NCI-H748 (cell line): ENCODE data around the gene PEX26.
"Not testable (repeated sequence)": the region's sequence is repeated elsewhere in the genome, so short reads cannot be mapped to it uniquely, and the experiment has no call there.

Source experiments
- DNase-seq: peaks from one replicate; lab custom pipeline; 2025; ENCODE audit not compliant: unreplicated experiment; lab: John Stamatoyannopoulos, UW

Gene PEX26

GRCh38 chr22:18077639-18078328 lies at the start of gene PEX26:
TSS of gene PEX26 (plus strand) at chr22:18077990. CDS start at chr22:18078377, 387 bp downstream.
- DNase-seq, result peak; percentile 96

DNA sequence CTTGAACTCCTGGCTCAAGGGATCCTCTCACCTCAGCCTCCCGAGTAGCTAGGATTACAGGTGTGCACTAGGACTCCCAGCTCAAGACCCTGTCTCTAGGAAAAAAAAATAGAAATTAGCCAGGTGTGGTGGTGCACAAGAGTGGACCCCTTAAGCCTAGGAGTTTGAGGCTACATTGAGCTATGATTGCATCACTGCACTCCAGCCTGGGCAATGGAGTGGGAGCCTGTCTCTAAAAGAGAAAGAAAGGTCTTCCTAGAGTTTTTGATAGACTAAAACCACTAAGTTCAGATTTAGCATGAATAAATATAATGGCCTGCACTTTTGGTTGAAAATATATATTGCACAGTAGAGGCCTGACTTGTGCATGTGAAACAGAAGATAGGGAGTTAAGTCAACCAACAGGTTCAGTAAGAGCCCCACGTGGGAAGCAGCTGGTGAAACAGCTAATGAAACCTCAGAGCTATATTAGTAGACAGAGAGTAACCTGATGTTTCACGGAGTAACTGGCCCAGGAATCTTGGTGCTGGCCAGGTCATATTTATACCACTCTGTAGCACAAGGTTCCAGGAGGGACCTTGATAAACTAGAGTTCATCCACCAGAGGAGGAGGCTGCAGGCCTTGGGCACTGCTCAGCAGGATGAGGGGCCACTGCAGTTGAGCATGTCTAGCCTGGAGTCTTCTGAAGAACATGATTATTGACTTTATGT lies 48.8 kb upstream of the PEX26 start:
- no peak for DNase-seq

DNA sequence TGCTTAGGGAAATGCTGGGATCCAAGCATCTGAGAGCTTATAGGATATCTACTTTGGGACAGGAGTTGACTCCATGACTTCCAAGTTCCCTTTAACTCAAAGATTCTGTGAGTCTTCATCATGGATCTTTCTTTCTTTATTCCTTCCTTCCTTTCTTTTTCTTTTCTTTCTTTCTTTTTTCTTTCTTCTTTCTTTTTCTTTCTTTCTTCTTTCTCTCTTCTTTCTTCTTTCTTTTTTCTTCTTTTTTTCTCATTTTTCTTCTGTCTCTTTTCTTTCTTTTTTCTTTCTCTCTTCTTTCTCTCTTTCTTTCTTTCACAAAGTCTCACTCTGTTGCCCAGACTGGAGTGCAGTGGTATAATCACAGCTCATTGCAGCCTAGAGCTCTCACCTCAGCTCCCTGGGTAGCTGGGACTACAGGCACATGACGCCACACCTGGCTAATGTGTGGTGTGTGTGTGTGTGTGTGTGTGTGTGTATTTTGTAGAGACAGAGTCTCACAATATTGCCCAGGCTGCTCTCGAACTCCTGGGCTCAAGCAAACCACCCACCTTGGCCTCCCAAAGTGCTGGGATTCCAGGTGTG lies 48.0 kb upstream of the PEX26 start:
- no peak for DNase-seq

- no peak for DNase-seq
Observed at GRCh38 chr22:18031695-18032454, 45.9 kb upstream of the PEX26 start.

DNA sequence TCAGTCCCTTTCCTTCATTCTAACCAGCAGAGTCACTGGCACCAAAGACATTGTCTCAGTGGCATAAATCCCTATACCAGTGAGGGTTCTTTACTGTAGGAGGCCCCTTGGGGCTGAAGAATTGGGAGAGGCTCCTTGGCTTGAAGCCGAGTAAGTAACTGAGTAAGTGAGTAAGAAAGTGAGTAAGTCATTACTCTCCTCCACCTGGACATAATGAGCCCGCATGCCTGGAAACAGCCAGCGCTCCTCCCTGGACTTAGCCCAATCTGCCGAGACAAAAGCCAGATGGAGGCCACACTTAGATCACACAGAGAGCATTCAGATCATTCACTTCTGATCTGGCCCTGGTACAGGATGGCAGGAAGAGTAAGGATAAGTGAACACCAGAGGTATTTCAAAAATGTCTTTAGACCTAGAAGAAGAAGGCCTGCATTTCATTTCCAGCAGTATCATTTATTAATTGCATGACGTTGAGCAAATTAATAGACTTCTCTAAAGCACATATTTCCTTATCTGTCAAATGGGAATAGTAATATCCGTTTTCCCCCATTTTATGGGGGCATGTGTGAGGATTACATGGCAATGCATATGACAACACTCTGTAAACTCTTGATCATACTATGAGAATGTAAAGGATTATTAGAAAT lies 45.2 kb upstream of the PEX26 start:
- no peak for DNase-seq

DNA sequence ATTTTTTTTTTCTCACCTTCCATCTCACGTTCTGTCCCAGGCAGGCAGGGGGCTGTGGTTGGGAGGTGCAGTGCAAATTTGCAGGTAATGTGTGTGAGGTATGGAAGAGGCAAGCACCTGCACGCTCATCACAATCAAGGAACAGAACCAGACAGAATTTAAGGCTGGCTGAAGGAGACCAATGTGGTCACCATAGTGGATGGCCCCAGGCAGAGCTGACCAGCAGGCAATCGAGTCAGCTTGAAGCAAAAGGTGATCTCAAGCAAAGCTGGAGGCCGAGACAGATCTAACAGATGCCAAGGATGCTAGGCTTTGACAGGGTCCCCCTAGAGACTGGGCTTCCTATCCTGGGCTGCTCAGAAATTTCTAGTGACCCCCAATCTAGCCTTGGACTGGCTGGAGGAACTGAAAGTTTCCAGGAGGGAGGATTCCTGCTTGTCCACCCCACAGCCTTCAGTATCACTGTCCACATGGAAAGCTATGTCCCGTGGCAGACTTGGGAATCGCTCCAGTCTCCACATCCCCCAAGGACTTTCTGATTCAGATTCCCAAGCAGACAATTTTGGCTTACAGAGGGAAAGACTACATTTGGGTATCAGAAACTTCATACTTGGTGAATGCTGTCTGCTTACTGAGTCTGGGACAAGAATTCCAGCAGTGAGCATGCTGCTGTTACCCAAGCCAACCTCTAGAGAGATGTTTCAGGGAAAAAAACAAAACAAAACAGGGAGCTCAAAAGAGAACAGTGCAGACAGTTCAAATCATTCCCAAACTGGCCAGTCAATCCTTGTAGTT lies 44.4 kb upstream of the PEX26 start:
- DNase-seq, result no peak

- DNase-seq, result no peak
Observed at GRCh38 chr22:18034076-18034475, 43.7 kb upstream of the PEX26 start.

DNA sequence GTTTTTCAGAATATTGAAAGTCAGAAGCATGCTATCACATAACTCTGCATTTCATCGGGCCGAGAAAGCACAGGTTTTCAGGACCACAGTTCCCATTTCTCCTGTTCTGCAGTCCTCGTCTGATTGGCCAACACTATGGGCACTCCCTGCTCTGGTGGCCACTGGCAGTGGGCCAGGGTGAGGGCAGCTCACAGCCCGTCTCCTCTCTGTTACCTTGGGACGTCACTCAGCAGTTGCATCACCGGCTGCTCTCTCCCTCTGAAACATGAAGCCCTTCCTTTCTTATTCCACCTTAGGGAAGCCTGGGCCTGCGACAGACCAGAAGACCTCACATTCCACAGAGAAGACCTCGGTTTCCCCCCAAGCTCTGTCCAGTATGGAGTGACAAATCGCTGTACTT lies 42.0 kb upstream of the PEX26 start:
- DNase-seq, result peak; percentile 42

GRCh38 chr22:18040898-18041297 lies 36.9 kb upstream of the PEX26 start:
- not testable (repeated sequence) for DNase-seq

DNA sequence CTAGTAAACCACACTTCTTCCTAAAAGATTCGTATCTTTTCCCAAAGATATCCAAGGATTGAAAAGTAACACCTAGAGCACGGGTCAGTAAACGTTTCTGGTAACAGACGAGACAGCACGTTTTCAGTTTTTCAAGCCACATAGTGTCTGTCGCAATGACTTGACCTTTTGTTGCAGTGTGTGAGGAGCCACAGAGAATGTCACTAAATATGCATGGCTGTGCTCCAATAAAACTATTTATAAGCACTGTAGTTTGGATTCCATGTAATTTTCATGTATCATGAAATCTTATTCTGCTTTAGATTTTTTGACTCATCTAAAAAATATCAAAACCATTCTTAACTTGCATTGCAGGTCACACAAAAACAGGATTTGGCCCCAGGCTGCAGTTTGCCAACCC lies 35.1 kb upstream of the PEX26 start:
- DNase-seq, result no peak

- peak; percentile 12 for DNase-seq
Observed at GRCh38 chr22:18044548-18045271, 33.1 kb upstream of the PEX26 start.

- DNase-seq, result no peak
Observed at GRCh38 chr22:18045794-18046193, 32.0 kb upstream of the PEX26 start.

DNA sequence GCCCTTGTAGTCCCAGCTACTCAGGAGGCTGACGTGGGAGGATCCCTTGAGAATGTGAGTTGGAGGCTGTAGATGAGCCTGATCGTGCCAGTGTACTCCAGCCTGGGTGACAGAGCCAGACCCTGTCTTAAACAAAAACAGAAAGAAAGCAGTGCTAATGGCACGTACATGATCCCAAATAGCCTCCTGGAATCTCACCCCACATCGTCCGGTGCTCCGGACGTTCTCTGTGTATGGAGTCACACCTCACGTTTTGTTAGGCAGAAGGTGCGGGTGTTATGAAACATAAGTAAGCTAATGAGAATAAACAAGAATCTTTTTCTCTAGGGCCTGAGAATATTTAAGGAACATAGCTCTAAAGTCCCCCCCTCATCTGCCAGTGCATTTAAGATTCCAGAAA lies 29.7 kb upstream of the PEX26 start:
- no peak for DNase-seq

DNA sequence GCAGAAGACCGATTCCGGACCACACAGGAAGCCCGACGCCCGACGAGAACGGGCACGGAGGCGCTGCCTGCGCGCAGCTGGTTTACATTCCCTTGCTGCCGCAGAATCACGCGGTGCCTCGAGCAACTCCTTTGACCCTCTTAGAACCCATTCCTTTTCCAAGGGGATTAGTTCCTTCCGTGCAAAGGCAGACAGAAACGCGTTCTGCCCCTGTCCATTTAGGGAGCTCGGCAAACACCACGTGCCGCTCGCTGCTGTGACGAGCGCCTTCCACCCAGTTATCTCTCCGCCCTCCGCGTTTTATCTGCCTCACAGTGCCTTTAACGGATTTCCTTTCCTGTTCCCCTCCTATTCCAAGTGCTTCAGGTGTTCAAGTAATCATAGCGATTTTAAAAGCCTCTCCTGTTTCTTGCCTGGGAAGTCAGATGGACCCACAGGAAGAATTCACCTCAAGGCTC lies 29.3 kb upstream of the PEX26 start:
- no peak for DNase-seq

DNA sequence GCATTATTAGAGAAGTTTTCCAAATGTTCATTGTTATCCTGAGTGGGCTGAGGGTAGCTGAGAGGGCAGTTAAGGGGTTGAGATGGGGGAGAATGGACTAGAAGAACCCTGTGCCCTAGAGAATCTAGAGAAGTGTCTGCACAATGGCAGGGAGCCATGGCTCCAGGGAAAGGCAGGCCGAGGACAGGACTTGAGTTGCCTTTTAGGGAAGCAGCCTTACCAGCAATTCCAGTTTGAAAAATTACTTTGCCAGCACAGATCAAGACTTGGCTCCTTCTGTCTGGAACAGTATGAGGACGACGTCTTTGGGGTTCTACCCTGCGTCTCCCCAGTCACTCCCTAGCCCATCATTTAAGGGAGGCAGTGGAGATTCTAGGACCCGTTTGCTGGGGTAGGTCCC lies 27.7 kb upstream of the PEX26 start:
- DNase-seq, result no peak

GRCh38 chr22:18051113-18051512 lies 26.7 kb upstream of the PEX26 start:
- not testable (repeated sequence) for DNase-seq

DNA sequence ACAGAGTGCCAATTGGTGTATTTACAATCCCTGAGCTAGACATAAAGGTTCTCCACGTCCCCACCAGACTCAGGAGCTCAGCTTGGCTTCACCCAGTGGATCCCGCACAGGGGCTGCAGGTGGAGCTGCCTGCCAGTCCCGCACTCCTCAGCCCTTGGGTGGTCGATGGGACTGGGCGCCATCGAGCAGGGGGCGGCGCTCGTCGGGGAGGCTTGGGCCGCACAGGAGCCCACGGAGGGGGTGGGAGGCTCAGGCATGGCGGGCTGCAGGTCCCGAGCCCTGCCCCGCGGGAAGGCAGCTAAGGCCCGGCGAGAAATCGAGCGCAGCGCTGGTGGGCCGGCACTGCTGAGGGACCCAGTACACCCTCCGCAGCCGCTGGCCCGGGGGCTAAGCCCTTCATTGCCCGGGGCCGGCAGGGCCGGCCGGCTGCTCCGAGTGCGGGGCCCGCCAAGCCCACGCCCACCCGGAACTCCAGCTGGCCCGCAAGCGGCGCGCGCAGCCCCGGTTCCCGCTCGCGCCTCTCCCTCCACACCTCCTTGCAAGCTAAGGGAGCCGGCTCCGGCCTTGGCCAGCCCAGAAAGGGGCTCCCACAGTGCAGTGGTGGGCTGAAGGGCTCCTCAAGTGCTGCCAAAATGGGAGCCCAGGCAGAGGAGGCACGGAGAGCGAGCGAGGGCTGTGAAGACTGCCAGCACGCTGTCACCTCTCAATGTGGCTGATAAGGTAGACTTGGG lies 24.4 kb upstream of the PEX26 start:
- not testable (repeated sequence) for DNase-seq

DNA sequence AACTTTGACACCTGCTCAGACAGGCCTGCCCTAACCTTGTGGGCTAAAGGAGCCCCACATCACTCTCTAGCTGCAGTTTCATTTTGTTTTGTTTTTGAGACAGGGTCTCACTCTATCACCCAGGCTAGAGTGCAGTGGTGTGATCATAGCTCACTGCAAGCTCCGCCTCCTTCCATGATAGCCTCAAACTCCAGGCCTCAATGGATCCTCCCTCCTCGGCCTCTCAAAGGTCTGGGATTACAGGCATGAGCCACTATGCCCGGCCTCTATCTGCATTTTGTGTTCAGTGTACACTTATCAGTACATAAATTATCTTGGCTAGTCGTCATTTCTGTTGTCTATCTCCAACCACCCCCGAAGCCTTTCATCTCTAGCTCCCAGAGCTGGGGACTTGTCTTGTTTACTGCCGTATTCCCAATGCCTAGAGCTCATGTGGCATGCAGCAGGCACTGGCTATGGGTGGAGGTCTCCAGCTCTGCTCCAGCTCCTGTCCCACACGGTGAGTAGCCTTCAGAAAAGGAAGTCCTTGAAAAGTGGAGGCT lies 22.1 kb upstream of the PEX26 start:
- no peak for DNase-seq
